ENCODE measurements around the gene LRMDA. TPM values are rescaled to one million over a fixed set of nuclear protein-coding genes. Genes with fewer than 3 reads are reported as not detected.

LRMDA gene
- total RNA-seq, 1 donor from 2014 or later: 0.96 TPM

DNA sequence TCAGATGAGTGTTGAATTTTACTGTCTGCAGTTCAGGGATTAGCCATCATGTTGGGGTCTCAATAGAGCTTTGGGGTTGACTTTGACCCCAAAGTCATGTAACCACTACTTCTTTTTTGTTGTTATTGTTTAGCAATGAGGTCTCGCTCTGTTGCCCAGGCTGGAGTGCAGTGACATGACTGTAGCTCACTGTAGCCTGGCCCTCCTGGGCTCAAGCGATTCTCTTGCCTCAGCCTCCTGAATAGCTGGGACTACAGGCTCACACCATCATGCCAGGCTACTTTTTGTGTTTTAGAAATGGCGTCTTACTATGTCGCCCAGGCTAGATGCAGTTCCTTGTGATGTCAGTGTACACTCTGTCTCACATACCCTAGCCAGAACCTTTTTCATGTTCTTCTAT is 598.4 kb downstream of the LRMDA start:
- no peak for TF ChIP-seq CTCF (IDR thresholded peaks at IDR 0.05)
- intact Hi-C loops (cut with DNase I): loop anchor here (10.0 kb wide), 2 partner anchors 315 to 375 kb away; no protein-coding TSS in a partner anchor
- Histone ChIP-seq H3K9me3 (no peaks in the 10 kb centered on the region), H3K27me3 (no peaks in the 10 kb centered on the region), H3K4me1 (peaks cover 0 to 9% of the 10 kb centered on the region in 2 donors), H3K36me3 (no peaks in the 10 kb centered on the region), H3K4me3 (no peak overlapping the region), H3K27ac (no peak overlapping the region)
- no peak for DNase-seq (ENCODE audit: low spot score in 2 of 2)

- no peaks in the 10 kb centered on the region for H3K9me3 ChIP-seq
- H3K27ac ChIP-seq: no peak overlapping the region
- intact Hi-C loops (cut with DNase I): loop anchor here (10.0 kb wide), 2 partner anchors 316 to 376 kb away; no protein-coding TSS in a partner anchor
- H3K36me3 ChIP-seq: no peaks in the 10 kb centered on the region
- no peaks in the 10 kb centered on the region for H3K27me3 ChIP-seq
- TF ChIP-seq CTCF (IDR thresholded peaks at IDR 0.05): no peak
- peaks cover 0 to 11% of the 10 kb centered on the region in 2 donors for H3K4me1 ChIP-seq
- no peak for DNase-seq (ENCODE audit: low spot score in 2 of 2)
- H3K4me3 ChIP-seq: no peak overlapping the region
These were observed 599.7 kb downstream of the LRMDA start for GRCh38 chr10:76031099-76031498.

- H3K27me3 ChIP-seq: no peaks in the 10 kb centered on the region
- intact Hi-C loops (cut with DNase I): loop anchor here (10.0 kb wide), 2 partner anchors 317 to 377 kb away; no protein-coding TSS in a partner anchor
- H3K4me3 ChIP-seq: no peak overlapping the region
- TF ChIP-seq CTCF (IDR thresholded peaks at IDR 0.05): no peak
- no peaks in the 10 kb centered on the region for H3K9me3 ChIP-seq
- no peak overlapping the region for H3K27ac ChIP-seq
- DNase-seq (ENCODE audit: low spot score in 2 of 2): no peak
- no peaks in the 10 kb centered on the region for H3K36me3 ChIP-seq
- peaks cover 0 to 13% of the 10 kb centered on the region in 2 donors for H3K4me1 ChIP-seq
These were observed 600.6 kb downstream of the LRMDA start for GRCh38 chr10:76031769-76032699.

DNA sequence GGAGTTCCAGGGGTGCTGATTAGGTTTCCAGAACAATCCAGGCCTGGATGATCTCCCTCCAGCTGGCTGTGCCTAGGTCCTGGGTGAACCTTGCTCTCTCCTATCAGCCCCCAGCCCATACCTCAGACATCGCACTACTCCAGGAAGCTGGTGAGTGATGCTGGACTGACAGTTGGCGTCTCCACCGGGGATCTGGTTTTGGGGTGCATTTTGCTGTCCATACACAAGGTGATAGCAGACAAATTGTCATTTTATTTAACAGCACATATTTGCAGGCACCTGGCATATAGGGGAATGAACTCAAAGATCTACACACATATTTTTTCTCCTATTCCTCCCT is 601.2 kb downstream of the LRMDA start:
- Histone ChIP-seq H3K27ac (no peak overlapping the region), H3K4me3 (no peak overlapping the region), H3K36me3 (no peaks in the 10 kb centered on the region), H3K9me3 (no peaks in the 10 kb centered on the region), H3K4me1 (peaks cover 0 to 13% of the 10 kb centered on the region in 2 donors), H3K27me3 (no peaks in the 10 kb centered on the region)
- DNase-seq (ENCODE audit: low spot score in 2 of 2): no peak
- TF ChIP-seq CTCF (IDR thresholded peaks at IDR 0.05): no peak
- intact Hi-C loops (cut with DNase I): loop anchor here (10.0 kb wide), 2 partner anchors 318 to 378 kb away; no protein-coding TSS in a partner anchor

GRCh38 chr10:76033457-76034196 is 602.2 kb downstream of the LRMDA start:
- H3K36me3 ChIP-seq: peaks cover 0 to 2% of the 10 kb centered on the region in 2 donors
- intact Hi-C loops (cut with DNase I): loop anchor here (10.0 kb wide), 2 partner anchors 319 to 379 kb away; no protein-coding TSS in a partner anchor

More at GRCh38 chr10:76033457-76034196, 602.2 kb downstream of the LRMDA start:
- H3K4me3 ChIP-seq: no peak overlapping the region
- H3K4me1 ChIP-seq: peaks cover 0 to 13% of the 10 kb centered on the region in 2 donors
- H3K27me3 ChIP-seq: no peaks in the 10 kb centered on the region
- no peak for DNase-seq (ENCODE audit: low spot score in 2 of 2)
- peak in 1 of 3 experiments; percentile 21 for TF ChIP-seq CTCF (IDR thresholded peaks at IDR 0.05)
- peaks cover under 1 to 4% of the 10 kb centered on the region in 2 donors for H3K9me3 ChIP-seq
- peak overlapping the region in 1 of 2 donors; percentile 37 for H3K27ac ChIP-seq

Data from ascending aorta (tissue), 2 donors.